ENCODE measurements around the gene CCDC12.

GRCh38 chr3:46895761-46896160 is 80.8 kb downstream of the CCDC12 start:
- TF ChIP-seq CTCF (IDR thresholded peaks at IDR 0.05) (no peak), POLR2A (IDR thresholded peaks at IDR 0.05) (no peak), EP300 (IDR thresholded peaks at IDR 0.05) (no peak), POLR2AphosphoS5 (IDR thresholded peaks at IDR 0.05) (no peak)

All from gastroesophageal sphincter (tissue), 3 donors.